GM18502 (cell line): ENCODE data around the gene MBNL2.

Experiments
- ATAC-seq: cut with Tn5 transposase; IDR thresholded peaks from one replicate; pipeline ENCODE4 v1.9.1; 2021; ENCODE audit warnings: mild to moderate bottlenecking; ENCODE audit not compliant: unreplicated experiment, poor library complexity

Gene MBNL2

GRCh38 chr13:97287047-97287383 is 64.9 kb downstream of the MBNL2 start:
- no peak for ATAC-seq

DNA sequence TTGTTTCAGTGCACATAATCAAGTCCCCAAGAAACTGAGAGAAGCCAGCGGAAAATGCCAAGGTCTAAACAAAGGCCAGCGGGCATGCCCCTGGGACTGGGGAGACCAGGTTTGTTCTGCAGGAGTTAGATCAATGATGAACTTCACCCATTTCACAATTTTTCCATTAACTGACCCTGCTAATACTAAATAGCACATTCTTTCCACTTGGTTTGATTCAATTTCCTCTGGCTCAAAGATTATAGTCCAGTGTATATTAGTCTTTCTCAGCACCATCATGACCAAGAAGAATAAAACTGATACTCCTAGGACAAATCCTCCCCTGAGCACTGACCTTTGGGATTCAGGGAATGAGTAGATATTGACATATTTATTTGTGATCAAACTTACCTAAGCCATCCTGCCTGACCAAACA is 66.4 kb downstream of the MBNL2 start:
- ATAC-seq = no peak

- no peak for ATAC-seq
Observed at GRCh38 chr13:97289514-97290298, 67.6 kb downstream of the MBNL2 start.

DNA sequence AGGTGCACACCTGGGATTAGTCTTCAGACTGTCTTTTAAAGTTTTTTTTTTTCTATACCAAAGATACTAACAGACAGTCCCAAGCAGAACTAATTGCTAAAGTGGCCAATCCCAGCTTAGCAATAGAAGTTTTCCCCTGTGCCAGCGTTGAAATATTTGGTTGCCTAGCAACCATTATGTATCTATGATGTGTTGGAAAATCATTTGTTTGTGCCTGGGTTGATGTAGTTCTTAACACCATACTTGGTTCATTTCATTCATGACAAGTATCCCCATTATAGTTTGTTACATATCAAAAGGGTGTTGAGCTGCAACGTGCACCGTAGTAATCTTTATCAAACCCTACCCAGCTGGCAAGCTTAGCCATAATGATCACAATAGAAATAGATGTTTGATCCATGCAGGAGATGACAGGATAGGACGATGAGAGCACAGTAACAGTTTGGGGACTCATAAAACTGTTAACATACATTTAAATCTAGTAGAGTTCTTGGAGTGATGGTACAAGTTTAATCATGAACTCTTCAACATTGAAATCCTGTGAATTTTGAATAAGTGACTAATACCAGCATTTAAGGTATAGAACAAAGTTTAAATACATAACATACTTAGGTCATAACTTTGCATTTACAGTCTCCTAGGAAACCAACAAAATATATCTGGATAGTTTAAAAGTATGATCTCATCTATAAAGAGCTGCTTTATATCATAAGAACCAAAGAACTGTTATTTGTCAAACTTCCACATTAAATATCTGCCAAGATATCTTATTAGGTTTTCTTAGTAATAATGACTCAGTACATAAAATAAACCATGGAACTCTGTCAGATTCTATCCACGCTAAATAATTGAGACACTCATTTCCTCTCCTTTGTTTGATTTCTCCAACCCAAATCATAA is 73.4 kb downstream of the MBNL2 start:
- ATAC-seq = no peak

DNA sequence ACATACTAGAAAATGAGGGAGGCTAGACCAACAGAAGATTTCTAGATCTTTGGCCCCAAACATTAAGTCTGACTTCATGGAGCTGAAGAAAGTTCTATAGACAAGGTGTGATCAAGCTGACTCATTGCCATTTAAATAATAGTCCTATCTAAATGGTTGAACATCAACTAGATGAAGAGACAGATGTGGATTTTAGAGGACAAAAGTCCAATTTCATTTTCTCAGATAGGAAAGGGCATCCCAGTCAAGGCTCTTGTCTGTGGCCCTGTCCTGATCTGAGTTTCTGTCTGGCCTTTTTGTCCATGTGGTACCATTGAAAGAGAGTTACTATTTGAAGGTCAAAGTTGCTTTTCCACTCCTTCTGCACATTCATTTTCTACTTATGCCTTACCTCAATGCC is 74.6 kb downstream of the MBNL2 start:
- ATAC-seq = no peak

DNA sequence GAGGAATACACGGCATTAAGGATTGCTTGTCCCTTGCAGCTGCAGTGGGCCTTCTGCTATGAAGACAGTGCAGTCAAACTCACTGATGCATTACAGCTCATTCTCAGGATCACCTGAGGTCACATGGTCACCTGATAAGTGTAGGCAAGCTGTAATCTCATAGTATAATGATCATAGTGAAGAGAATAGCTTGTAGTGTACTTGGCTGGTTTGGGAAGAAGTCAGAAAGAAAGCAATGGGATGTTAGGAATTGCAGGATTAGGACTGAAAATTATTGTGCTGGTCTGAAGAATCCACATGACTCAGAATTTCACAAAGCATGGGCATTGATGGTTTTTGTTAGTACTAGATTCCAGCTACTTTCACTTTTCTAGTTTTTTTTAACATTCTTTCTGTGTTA is 76.7 kb downstream of the MBNL2 start:
- ATAC-seq = no peak

GRCh38 chr13:97300871-97301270 is 78.7 kb downstream of the MBNL2 start:
- ATAC-seq = no peak

DNA sequence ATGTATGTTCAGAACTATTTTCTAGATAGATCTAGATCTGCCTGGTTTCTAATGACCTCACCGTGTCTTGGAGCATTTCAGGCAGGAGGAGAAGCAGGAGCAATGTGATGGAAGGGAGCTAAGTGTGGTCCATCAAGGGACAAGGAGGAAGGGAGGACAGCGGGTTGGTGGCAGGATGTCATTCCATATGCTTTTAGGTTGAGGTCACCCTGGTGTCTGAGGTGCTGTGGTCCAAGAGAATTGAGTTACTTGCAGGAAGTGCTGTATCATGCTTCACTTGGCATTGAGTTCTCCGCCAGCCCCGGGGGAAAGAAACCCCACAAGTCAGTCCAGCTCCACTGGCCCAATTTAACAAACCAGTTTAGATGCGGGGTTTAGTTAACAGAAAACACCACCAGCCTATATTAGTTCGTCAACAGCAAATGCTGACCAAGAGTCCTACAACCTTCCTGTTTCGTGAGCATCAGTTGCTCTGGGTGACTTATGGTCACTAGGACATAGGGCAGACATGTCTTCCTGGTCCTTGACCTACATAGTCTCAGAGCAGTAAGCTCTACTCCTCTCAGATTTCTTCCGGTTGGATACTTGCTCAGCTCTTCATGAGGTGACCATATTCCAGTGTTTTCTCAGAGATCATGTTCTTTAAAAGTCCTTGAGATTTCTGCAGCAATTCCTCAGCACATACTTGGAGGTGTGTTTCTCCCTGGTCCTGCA is 79.4 kb downstream of the MBNL2 start:
- no peak for ATAC-seq

DNA sequence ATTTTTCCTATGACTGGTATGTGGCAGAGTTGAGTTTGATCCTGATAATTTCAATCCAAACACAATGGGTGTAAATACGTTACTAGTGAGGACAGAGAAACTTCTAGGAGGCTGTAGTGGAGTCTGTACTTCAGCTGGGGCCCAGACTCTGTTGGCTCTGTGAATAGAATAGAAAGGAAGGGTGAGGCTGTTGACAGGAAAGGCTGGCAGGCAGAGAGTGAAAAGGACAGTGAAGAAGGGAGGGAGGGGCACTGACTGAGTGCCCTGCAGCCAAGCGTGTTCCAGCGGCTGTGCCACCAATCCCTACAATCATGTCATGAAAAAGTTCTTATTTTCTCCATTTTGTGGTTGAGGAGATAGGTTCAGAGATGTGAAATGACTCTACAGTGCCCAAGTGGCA is 80.5 kb downstream of the MBNL2 start:
- no peak for ATAC-seq

GRCh38 chr13:97306106-97306505 is 84.0 kb downstream of the MBNL2 start:
- ATAC-seq = no peak

DNA sequence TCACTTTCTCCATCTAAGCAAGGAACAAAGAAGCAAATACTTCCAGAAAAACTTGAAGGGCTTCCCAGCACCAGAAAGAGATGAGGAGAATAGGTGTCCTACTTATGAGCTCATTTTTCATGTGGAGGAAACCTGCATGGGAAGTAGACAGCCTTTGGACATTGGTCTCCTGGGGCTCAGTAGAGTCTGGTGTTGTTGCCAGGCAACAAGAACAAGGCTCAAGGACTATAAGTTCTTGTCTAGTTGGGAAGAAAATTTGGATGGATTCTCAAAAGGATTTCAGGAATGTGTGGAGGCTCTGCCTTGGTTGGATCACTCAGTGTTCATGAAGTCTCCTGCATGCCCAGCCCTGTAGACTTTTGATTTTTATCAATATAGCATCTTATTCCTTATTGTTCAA is 84.5 kb downstream of the MBNL2 start:
- no peak for ATAC-seq

- no peak for ATAC-seq
Observed at GRCh38 chr13:97307118-97307881, 85.2 kb downstream of the MBNL2 start.

DNA sequence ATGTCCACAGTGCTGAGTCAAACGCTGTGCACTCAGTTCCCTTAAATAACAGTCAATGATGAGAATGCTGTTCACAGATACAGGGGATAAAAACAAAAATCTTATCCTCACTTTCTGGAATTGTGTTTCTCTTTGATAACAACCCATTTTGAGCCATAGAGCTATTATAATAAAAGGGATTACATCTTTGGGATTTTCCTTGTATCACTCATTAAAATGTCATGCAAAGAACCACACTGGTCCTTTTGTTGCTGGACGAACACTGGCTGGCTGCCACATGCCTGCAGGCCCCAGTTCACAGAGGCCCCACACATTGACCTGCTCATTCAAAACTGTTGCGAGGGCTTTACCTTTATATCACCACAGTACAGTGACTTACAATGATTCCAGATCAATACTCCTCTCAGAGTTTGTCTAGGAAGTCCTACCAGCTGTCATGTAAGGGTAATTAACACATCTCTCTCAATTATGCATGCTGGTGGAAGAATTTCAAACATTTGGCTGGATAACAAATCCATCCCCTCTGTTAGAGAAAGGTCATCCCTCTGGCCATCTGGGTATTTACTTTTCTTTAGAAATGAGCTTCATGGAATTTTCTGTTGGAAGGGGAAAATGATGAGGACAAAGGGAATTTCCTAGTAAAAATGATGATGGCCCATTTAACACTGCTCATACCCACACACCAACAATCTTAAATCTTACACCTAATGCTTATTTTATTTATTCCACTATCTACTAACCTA is 85.9 kb downstream of the MBNL2 start:
- ATAC-seq = no peak

DNA sequence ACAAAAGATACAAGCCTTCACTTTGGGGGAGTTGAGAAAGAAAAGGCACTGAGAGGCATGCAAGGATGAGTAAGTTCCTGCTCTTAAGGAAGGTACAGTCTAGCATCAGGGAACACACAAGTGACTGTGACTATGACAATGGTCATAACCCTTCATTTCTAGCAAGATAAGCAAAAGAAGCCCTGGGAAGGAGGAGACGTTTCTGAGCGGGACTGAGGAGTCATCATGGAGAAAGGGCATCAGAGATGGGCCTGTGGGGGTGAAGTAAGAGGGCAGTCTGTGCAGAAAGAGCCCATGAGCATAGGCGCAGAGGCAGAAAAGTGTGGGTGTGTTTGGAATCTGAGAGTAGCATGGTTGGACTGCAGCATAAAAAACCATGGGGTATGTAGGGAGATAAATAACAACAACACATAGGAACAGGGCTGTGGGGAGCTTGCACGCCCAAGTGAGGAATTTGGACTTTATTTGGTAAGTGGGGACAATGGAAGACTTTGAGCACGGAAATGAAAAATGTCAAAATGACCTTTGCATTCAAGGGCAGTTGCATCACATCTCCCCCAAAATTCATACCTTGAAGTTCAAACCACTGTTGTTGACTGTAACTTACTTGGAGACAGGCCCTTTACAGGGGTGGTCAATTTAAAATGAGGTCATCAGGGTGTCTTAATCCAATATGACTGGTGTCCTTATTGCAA is 86.7 kb downstream of the MBNL2 start:
- ATAC-seq = no peak

- no peak for ATAC-seq
Observed at GRCh38 chr13:97310809-97311436, 88.8 kb downstream of the MBNL2 start.

GRCh38 chr13:97311956-97312355 is 89.8 kb downstream of the MBNL2 start:
- no peak for ATAC-seq

- ATAC-seq = no peak
Observed at GRCh38 chr13:97313551-97314260, 91.6 kb downstream of the MBNL2 start.

- ATAC-seq = no peak
Observed at GRCh38 chr13:97316390-97316789, 94.3 kb downstream of the MBNL2 start.
